AG20443 (cell line): Measurements from ENCODE around the gene PLCH2.

Source experiments
- DNase-seq: peaks from one replicate; pipeline ENCODE4 v3.0.0; 2012; ENCODE audit warnings: low spot score, mixed read lengths

The PLCH2 gene

GRCh38 chr1:2499260-2499659 lies 23.2 kb downstream of the PLCH2 start:
- DNase-seq: no peak

- no peak for DNase-seq
Observed at GRCh38 chr1:2499986-2500596, 24.0 kb downstream of the PLCH2 start.

- DNase-seq: no peak
Observed at GRCh38 chr1:2501041-2501819, 25.1 kb downstream of the PLCH2 start.

- DNase-seq: no peak
Observed at GRCh38 chr1:2501820-2502119, 25.7 kb downstream of the PLCH2 start.

- no peak for DNase-seq
Observed at GRCh38 chr1:2502210-2502609, 26.1 kb downstream of the PLCH2 start.

- no peak for DNase-seq
Observed at GRCh38 chr1:2502661-2503553, 26.8 kb downstream of the PLCH2 start.

- DNase-seq: no peak
Observed at GRCh38 chr1:2503554-2504224, 27.6 kb downstream of the PLCH2 start.

GRCh38 chr1:2504225-2504948 lies 28.3 kb downstream of the PLCH2 start:
- DNase-seq: no peak

GRCh38 chr1:2504949-2505272 lies 28.8 kb downstream of the PLCH2 start:
- DNase-seq: no peak

GRCh38 chr1:2505461-2505994 lies 29.4 kb downstream of the PLCH2 start:
- DNase-seq: no peak

GRCh38 chr1:2506007-2506860 lies 30.1 kb downstream of the PLCH2 start:
- no peak for DNase-seq

GRCh38 chr1:2506901-2507565 lies 30.9 kb downstream of the PLCH2 start:
- no peak for DNase-seq

- no peak for DNase-seq
Observed at GRCh38 chr1:2507744-2508155, 31.7 kb downstream of the PLCH2 start.

- DNase-seq: no peak
Observed at GRCh38 chr1:2508180-2508579, 32.1 kb downstream of the PLCH2 start.

- no peak for DNase-seq
Observed at GRCh38 chr1:2508751-2509150, 32.7 kb downstream of the PLCH2 start.

GRCh38 chr1:2509589-2509988 lies 33.5 kb downstream of the PLCH2 start:
- no peak for DNase-seq

GRCh38 chr1:2510366-2511155 lies 34.5 kb downstream of the PLCH2 start:
- no peak for DNase-seq

- DNase-seq: no peak
Observed at GRCh38 chr1:2512862-2513421, 36.9 kb downstream of the PLCH2 start.
